ENCODE results near the gene DCTPP1.
A peak's percentile ranks its signal among the peaks of the same experiment; 100 is the strongest.
"Not testable (repeated sequence)": the region's sequence is repeated elsewhere in the genome, so short reads cannot be mapped to it uniquely, and the experiment has no call there.

Gene DCTPP1

GRCh38 chr16:30461426-30461825, 31.6 kb upstream of the DCTPP1 start:
- H3K4me3 ChIP-seq (ENCODE audit: low read depth, low read length); H3K27me3 ChIP-seq (ENCODE audit: control insufficient read depth, insufficient read depth, low read length); H3K36me3 ChIP-seq (ENCODE audit: control insufficient read depth, insufficient read depth, low read length); H3K9ac ChIP-seq (ENCODE audit: low read depth, low read length); H3K9me3 ChIP-seq (ENCODE audit: control insufficient read depth, insufficient read depth, low read length); H3K4me1 ChIP-seq (ENCODE audit: control insufficient read depth, insufficient read depth, low read length): not testable (repeated sequence)

- Histone ChIP-seq H3K9ac (ENCODE audit: low read depth, low read length) (no peak overlapping the region), H3K4me1 (ENCODE audit: control insufficient read depth, insufficient read depth, low read length) (no peaks in the 10 kb centered on the region), H3K36me3 (ENCODE audit: control insufficient read depth, insufficient read depth, low read length) (no peaks in the 10 kb centered on the region), H3K4me3 (ENCODE audit: low read depth, low read length) (no peak overlapping the region), H3K27me3 (ENCODE audit: control insufficient read depth, insufficient read depth, low read length) (no peaks in the 10 kb centered on the region), H3K9me3 (ENCODE audit: control insufficient read depth, insufficient read depth, low read length) (no peaks in the 10 kb centered on the region)
Measured at GRCh38 chr16:30459456-30459855, 29.6 kb upstream of the DCTPP1 start.

GRCh38 chr16:30458561-30459394, 28.9 kb upstream of the DCTPP1 start:
- H3K9ac ChIP-seq (ENCODE audit: low read depth, low read length), result no peak overlapping the region
- H3K4me3 ChIP-seq (ENCODE audit: low read depth, low read length), result no peak overlapping the region
- no peaks in the 10 kb centered on the region for H3K9me3 ChIP-seq (ENCODE audit: control insufficient read depth, insufficient read depth, low read length)
- no peaks in the 10 kb centered on the region for H3K36me3 ChIP-seq (ENCODE audit: control insufficient read depth, insufficient read depth, low read length)
- H3K27me3 ChIP-seq (ENCODE audit: control insufficient read depth, insufficient read depth, low read length), result no peaks in the 10 kb centered on the region
- no peaks in the 10 kb centered on the region for H3K4me1 ChIP-seq (ENCODE audit: control insufficient read depth, insufficient read depth, low read length)

GRCh38 chr16:30457743-30458560, 28.1 kb upstream of the DCTPP1 start:
- Histone ChIP-seq H3K9ac (ENCODE audit: low read depth, low read length) (no peak overlapping the region), H3K4me3 (ENCODE audit: low read depth, low read length) (no peak overlapping the region), H3K9me3 (ENCODE audit: control insufficient read depth, insufficient read depth, low read length) (no peaks in the 10 kb centered on the region), H3K36me3 (ENCODE audit: control insufficient read depth, insufficient read depth, low read length) (no peaks in the 10 kb centered on the region), H3K4me1 (ENCODE audit: control insufficient read depth, insufficient read depth, low read length) (no peaks in the 10 kb centered on the region), H3K27me3 (ENCODE audit: control insufficient read depth, insufficient read depth, low read length) (no peaks in the 10 kb centered on the region)

- Histone ChIP-seq H3K9ac (ENCODE audit: low read depth, low read length) (no peak overlapping the region), H3K27me3 (ENCODE audit: control insufficient read depth, insufficient read depth, low read length) (no peaks in the 10 kb centered on the region), H3K9me3 (ENCODE audit: control insufficient read depth, insufficient read depth, low read length) (no peaks in the 10 kb centered on the region), H3K36me3 (ENCODE audit: control insufficient read depth, insufficient read depth, low read length) (no peaks in the 10 kb centered on the region), H3K4me3 (ENCODE audit: low read depth, low read length) (no peak overlapping the region), H3K4me1 (ENCODE audit: control insufficient read depth, insufficient read depth, low read length) (no peaks in the 10 kb centered on the region)
Measured at GRCh38 chr16:30457256-30457655, 27.4 kb upstream of the DCTPP1 start.

- Histone ChIP-seq H3K4me3 (ENCODE audit: low read depth, low read length) (no peak overlapping the region), H3K4me1 (ENCODE audit: control insufficient read depth, insufficient read depth, low read length) (no peaks in the 10 kb centered on the region), H3K9ac (ENCODE audit: low read depth, low read length) (no peak overlapping the region), H3K27me3 (ENCODE audit: control insufficient read depth, insufficient read depth, low read length) (no peaks in the 10 kb centered on the region), H3K9me3 (ENCODE audit: control insufficient read depth, insufficient read depth, low read length) (no peaks in the 10 kb centered on the region), H3K36me3 (ENCODE audit: control insufficient read depth, insufficient read depth, low read length) (no peaks in the 10 kb centered on the region)
Measured at GRCh38 chr16:30456302-30456701, 26.5 kb upstream of the DCTPP1 start.

GRCh38 chr16:30452709-30453580, 23.1 kb upstream of the DCTPP1 start:
- not testable (repeated sequence) for H3K9me3 ChIP-seq (ENCODE audit: control insufficient read depth, insufficient read depth, low read length); H3K36me3 ChIP-seq (ENCODE audit: control insufficient read depth, insufficient read depth, low read length); H3K9ac ChIP-seq (ENCODE audit: low read depth, low read length); H3K27me3 ChIP-seq (ENCODE audit: control insufficient read depth, insufficient read depth, low read length); H3K4me3 ChIP-seq (ENCODE audit: low read depth, low read length); H3K4me1 ChIP-seq (ENCODE audit: control insufficient read depth, insufficient read depth, low read length)

GRCh38 chr16:30449116-30449435, 19.2 kb upstream of the DCTPP1 start:
- Histone ChIP-seq H3K9ac (ENCODE audit: low read depth, low read length) (no peak overlapping the region), H3K4me3 (ENCODE audit: low read depth, low read length) (no peak overlapping the region), H3K27me3 (ENCODE audit: control insufficient read depth, insufficient read depth, low read length) (peaks cover 4% of the 10 kb centered on the region), H3K36me3 (ENCODE audit: control insufficient read depth, insufficient read depth, low read length) (peaks cover 2% of the 10 kb centered on the region), H3K4me1 (ENCODE audit: control insufficient read depth, insufficient read depth, low read length) (peaks cover 3% of the 10 kb centered on the region), H3K9me3 (ENCODE audit: control insufficient read depth, insufficient read depth, low read length) (no peaks in the 10 kb centered on the region)

GRCh38 chr16:30447512-30448226, 17.8 kb upstream of the DCTPP1 start:
- H3K4me3 ChIP-seq (ENCODE audit: low read depth, low read length), result no peak overlapping the region
- no peak overlapping the region for H3K9ac ChIP-seq (ENCODE audit: low read depth, low read length)
- peaks cover 4% of the 10 kb centered on the region for H3K27me3 ChIP-seq (ENCODE audit: control insufficient read depth, insufficient read depth, low read length)
- H3K4me1 ChIP-seq (ENCODE audit: control insufficient read depth, insufficient read depth, low read length), result peaks cover 3% of the 10 kb centered on the region
- peaks cover 2% of the 10 kb centered on the region for H3K36me3 ChIP-seq (ENCODE audit: control insufficient read depth, insufficient read depth, low read length)
- no peaks in the 10 kb centered on the region for H3K9me3 ChIP-seq (ENCODE audit: control insufficient read depth, insufficient read depth, low read length)

- peaks cover 2% of the 10 kb centered on the region for H3K36me3 ChIP-seq (ENCODE audit: control insufficient read depth, insufficient read depth, low read length)
- peak overlapping the region; percentile 93 for H3K4me3 ChIP-seq (ENCODE audit: low read depth, low read length)
- H3K9ac ChIP-seq (ENCODE audit: low read depth, low read length), result peak overlapping the region; percentile 38
- peaks cover 3% of the 10 kb centered on the region for H3K4me1 ChIP-seq (ENCODE audit: control insufficient read depth, insufficient read depth, low read length)
- H3K27me3 ChIP-seq (ENCODE audit: control insufficient read depth, insufficient read depth, low read length), result peaks cover 4% of the 10 kb centered on the region
- no peaks in the 10 kb centered on the region for H3K9me3 ChIP-seq (ENCODE audit: control insufficient read depth, insufficient read depth, low read length)
Measured at GRCh38 chr16:30446203-30446595, 16.4 kb upstream of the DCTPP1 start.

Data from iPS-15b (cell line).